Activated gamma-delta T cell treated with Interleukin-2 at 50 U/mL for 16 hours (primary cell): ENCODE results near the gene CIROP.

Experiments
- DNase-seq: peaks from one replicate; pipeline ENCODE4 v3.0.0-alpha.2; 2020

CIROP gene

GRCh38 chr14:23104591-23105347 is at the start of gene CIROP:
Gene CIROP (minus strand): TSS chr14:23104989. CDS start chr14:23104920, 69 bp downstream.
- DNase-seq: no peak

GRCh38 chr14:23153851-23154796 is 49.3 kb upstream of the CIROP start:
- DNase-seq: no peak

- DNase-seq: no peak
Measured at GRCh38 chr14:23151342-23151741, 46.6 kb upstream of the CIROP start.

- no peak for DNase-seq
Measured at GRCh38 chr14:23149745-23150144, 45.0 kb upstream of the CIROP start.

GRCh38 chr14:23148591-23149249 is 43.9 kb upstream of the CIROP start:
- no peak for DNase-seq

GRCh38 chr14:23147676-23148075 is 42.9 kb upstream of the CIROP start:
- DNase-seq: no peak

- no peak for DNase-seq
Measured at GRCh38 chr14:23146980-23147379, 42.2 kb upstream of the CIROP start.

- no peak for DNase-seq
Measured at GRCh38 chr14:23146351-23146910, 41.6 kb upstream of the CIROP start.

- DNase-seq: no peak
Measured at GRCh38 chr14:23145794-23146350, 41.1 kb upstream of the CIROP start.

- no peak for DNase-seq
Measured at GRCh38 chr14:23143911-23144310, 39.1 kb upstream of the CIROP start.

- no peak for DNase-seq
Measured at GRCh38 chr14:23142826-23143225, 38.0 kb upstream of the CIROP start.

- DNase-seq: no peak
Measured at GRCh38 chr14:23141706-23142444, 37.1 kb upstream of the CIROP start.

- no peak for DNase-seq
Measured at GRCh38 chr14:23140371-23140770, 35.6 kb upstream of the CIROP start.

GRCh38 chr14:23139874-23140273 is 35.1 kb upstream of the CIROP start:
- DNase-seq: no peak

GRCh38 chr14:23137813-23138535 is 33.2 kb upstream of the CIROP start:
- no peak for DNase-seq

GRCh38 chr14:23137192-23137812 is 32.5 kb upstream of the CIROP start:
- DNase-seq: no peak

- no peak for DNase-seq
Measured at GRCh38 chr14:23136566-23137133, 31.9 kb upstream of the CIROP start.

- no peak for DNase-seq
Measured at GRCh38 chr14:23132970-23133369, 28.2 kb upstream of the CIROP start.

GRCh38 chr14:23131482-23131881 is 26.7 kb upstream of the CIROP start:
- no peak for DNase-seq

- no peak for DNase-seq
Measured at GRCh38 chr14:23130871-23131270, 26.1 kb upstream of the CIROP start.
